ENCODE results near the gene CKMT1B.
"Not testable (repeated sequence)": the region's sequence is repeated elsewhere in the genome, so short reads cannot be mapped to it uniquely, and the experiment has no call there.

The CKMT1B gene

DNA sequence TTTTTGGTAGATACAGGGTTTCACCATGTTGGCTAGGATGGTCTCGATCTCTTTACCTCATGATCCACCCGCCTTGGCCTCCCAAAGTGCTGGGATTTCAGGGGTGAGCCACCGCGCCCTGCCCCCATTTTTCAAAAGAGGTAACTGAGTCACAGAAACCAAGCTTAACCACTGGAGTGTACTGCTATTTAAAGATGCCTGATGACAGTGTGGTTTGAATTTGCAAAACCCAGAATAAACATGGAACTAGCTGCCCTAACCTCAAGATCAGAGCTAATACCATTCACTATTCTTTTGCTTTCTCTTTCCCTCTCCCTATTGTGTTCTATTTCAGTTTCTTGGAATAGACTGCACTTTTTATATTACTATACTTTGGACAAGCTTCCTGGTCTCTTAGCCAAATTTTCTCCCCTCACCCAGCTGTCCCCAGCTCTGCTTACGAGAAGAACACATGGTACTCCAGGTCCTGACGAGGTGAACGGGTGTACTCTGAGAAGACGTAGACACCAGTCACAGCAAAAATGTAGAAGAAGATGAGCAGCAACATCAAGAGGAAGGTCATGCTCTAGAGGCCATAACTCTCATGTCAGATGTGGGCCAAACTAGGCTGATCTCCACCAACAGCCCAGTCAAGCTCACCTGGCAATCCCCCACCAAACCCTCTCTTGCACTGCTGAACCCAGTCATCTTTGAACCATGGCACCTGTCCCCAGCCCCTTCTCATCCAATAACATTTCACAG, 44.8 kb downstream of the CKMT1B start:
- DNase-seq (ENCODE audit: low spot score): not testable (repeated sequence)

All from kidney tubule cell (primary cell).